NCI-H2107 treated with DMSO at 0.1 percent for 48 hours (cell line): ENCODE data around the gene FALEC.

Experiments
- DNase-seq: peaks from one replicate; lab custom pipeline; 2025; ENCODE audit not compliant: unreplicated experiment; lab: John Stamatoyannopoulos, UW

Gene FALEC

GRCh38 chr1:150515328-150516049 is at the start of gene FALEC:
FALEC (plus strand) TSS chr1:150515752.
- peak; percentile 93 for DNase-seq

DNA sequence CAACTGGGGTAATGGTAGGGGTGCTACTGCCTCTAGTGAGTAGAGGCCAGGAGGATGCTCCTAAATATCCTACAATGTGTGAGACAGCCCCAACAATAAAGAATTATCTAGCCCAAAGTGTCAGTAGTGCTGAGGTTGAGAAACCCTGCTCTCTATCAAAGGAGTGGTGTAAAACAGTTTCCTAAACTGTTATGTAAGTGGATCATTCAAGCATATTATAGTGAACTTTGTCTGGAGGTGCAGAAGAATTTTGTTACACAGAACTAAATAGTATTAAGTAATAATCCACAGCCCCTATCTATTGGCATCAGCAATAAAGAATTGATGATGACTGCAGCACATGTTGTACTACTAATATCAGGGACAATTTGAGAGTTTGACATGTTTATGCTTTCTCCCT is 48.6 kb upstream of the FALEC start:
- no peak for DNase-seq

DNA sequence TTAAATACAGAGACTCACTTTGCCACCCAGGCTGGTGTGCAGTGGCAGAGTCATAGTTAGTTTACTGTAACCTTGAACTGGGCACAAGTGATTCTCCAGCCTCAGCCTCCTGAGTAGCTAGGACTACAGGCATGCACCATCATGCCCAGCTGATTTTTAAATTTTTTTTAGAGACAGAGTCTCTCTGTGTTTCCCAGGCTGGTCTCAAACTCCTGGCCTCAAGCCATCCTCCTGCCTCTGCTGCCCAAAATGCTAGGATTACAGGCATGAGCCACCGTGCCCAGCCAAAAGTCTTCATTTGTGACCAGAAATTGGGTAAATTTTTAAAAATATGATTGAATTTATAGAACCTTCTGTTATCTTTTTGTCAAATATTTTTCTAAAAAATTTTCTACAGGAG is 46.3 kb upstream of the FALEC start:
- DNase-seq, result no peak

- DNase-seq, result no peak
These were observed 42.9 kb upstream of the FALEC start for GRCh38 chr1:150472601-150473200.

DNA sequence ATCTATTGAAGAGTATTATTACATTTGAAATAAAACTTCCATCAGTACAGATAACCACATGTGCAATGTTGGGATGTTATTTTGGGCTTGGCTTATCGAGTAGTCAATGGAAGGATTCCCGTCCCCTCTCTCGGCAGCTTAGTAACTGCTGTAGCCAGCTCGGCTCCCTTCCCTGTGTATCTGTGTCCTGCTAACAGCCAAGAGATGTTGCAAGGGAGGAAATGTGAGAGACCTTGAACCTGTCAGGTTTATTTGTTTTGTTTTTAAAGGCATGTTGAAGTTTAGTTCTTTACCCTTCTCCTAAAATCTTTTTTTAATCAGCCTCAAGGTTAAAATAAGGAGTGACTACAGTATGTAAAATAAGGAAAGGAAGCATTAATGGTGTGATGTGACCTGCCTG is 41.9 kb upstream of the FALEC start:
- DNase-seq, result no peak

DNA sequence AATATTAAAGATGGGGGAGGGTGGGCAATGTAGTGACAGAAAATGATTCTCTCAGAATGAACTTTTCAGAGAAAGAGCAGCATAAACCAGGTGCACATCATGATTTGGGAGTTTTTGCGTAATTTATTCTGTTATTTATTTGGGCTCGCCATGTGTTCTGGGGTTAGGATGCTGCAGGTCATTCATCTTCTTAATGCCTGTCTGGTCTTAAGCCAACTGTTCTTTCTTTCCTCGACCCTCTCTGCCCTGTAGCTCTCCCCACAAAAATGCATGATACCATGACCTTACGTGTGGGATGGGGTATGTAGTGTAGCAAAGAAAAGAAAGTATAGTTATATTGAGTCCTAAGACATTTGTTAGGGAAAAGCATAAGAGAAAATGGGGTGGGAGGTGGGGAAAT is 40.7 kb upstream of the FALEC start:
- no peak for DNase-seq

GRCh38 chr1:150476754-150477153 is 38.8 kb upstream of the FALEC start:
- DNase-seq, result peak; percentile 42

DNA sequence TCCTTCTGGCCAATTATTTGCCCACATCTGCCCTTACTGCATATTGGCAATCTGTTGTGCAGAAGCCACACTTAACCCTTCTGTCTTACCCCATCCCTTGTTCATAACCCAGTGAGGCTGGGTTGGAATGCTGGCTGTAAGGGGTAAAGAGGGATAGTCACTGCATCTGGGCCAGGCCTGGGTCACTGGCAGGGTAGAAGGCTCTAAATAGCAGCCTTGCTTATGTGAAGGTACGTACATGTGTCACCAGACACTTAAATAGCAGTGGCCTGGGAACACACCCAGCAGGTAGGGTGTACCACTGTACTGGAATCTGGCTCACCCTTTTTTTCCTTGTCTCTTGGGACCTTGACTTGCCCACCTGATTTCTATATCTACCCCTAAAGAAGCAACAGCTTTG is 38.2 kb upstream of the FALEC start:
- DNase-seq, result no peak

GRCh38 chr1:150477733-150478132 is 37.8 kb upstream of the FALEC start:
- no peak for DNase-seq

DNA sequence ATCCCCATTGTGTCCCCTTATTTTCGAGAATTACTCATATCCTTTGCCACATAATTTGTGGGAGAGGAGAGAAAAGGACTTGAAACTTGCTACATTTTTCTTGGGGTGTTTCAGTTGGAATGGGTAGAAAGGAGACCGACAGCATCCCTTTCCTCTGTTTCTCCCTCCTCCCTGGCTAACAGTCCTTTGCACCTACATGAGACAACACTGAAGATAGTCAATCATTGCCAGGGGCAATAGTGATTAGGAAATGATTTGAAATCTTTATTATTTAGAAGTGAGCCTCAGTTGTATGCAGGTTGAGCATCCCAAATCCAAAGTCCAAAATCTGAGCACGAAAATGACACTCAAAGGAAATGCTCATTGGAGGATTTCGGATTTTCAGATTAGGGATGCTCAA is 36.2 kb upstream of the FALEC start:
- no peak for DNase-seq

DNA sequence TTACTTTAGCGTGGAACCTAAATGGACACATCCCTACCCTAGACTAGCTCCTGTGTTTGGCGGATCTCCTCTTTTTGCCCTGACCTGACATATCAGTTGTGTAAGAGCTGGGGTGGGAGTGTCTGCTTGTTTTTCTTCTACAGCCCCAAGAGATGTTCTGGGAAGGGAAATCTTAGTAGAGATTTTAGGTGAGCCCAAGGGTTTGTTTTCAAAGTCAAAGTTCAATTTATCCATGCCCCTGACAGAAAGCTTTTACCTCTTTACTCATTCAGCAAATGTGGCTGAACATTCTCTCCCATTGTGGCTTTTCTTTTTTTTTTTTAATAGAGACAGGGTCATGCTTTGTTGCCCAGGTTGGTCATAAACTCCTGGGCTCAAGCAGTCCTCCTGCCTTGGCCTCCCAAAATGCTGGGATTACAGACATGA is 35.6 kb upstream of the FALEC start:
- DNase-seq, result no peak

DNA sequence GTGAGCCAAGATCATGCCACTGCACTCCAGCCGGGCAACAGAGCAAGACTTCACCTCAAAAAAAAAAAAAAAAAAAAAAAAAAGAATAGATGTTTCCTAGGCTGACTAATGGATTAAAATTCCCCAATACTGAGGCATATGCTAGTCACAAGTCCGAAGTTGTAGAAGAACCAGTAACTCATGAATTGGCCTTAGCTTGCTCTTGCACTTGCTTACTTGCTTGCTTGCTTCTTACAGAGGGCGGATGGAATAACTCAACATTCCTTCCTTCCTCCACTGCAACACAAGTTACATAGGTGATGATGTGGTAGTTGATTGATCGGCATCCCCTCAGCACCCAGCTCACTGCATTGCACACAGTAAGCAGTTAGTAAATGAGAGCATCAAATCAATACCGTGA is 31.1 kb upstream of the FALEC start:
- no peak for DNase-seq

DNA sequence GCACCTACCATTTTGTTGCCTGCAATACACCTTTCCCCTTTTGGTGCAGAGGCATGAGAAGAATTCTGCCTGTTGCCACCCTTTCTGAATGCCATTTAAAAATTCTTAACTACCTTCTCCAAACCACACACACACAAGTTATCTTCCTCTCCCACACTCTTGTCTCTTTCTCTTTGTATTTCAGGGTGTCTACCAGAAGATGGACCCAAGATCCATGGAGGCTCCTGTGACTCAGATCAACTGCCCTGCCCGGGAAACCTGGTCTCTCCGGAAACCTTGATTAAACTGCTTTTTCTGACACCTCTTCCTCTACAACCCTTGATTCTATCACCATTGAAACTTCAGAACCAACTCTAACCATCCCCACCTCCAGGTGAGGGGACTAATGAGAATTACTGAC is 30.7 kb upstream of the FALEC start:
- no peak for DNase-seq

GRCh38 chr1:150486966-150487762 is 28.4 kb upstream of the FALEC start, which contains the start of gene TARS2:
TARS2 (plus strand) TSS chr1:150487419; CDS start chr1:150487451, 32 bp downstream.
- DNase-seq, result peak; percentile 99

DNA sequence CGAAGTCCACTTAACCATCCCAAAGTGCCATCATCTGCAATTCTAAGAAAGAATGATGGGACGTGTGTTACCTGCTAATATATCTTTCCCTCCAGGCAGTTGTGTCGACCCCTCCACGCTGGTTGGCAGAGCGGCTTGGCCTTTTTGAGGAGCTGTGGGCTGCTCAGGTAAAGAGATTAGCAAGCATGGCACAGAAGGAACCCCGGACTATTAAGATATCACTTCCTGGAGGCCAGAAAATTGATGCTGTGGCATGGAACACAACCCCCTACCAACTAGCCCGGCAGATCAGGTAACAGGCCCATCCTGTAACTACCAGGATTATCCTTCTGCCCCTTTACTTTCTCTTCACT is 27.8 kb upstream of the FALEC start:
- DNase-seq, result no peak

DNA sequence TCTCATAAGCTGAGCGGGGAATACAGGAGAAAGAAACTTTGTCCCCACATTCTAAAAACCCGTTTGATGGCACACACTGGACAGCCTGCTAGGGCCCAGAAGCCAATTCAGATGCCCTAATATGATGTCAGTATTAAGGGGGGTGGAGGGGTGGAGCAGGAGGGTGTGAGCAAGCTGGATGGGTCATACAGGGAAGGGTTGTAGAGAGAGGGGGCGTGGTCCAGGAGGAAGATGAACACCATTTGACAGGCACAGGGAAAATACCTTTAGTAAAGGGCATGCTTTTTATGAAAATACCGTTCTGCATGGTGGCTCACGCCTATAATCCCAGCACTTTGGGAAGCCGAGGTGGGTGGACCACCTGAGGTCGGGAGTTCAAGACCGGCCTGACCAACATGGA is 22.4 kb upstream of the FALEC start:
- DNase-seq, result no peak

GRCh38 chr1:150498342-150498741 is 17.2 kb upstream of the FALEC start:
- no peak for DNase-seq

- DNase-seq, result no peak
These were observed 10.1 kb upstream of the FALEC start for GRCh38 chr1:150505431-150505830.

GRCh38 chr1:150507912-150508864 is 7.4 kb upstream of the FALEC start, which contains the start of gene ECM1:
ECM1 (plus strand) TSS chr1:150508109; CDS start chr1:150508210, 101 bp downstream.
- DNase-seq, result no peak

GRCh38 chr1:150508982-150509381 is 6.6 kb upstream of the FALEC start:
- no peak for DNase-seq

GRCh38 chr1:150511551-150511950 is 4.0 kb upstream of the FALEC start:
- DNase-seq, result peak; percentile 52
